Loucy (cell line): Measurements from ENCODE around the gene RUNX1.

Source experiments
- H2AFZ ChIP-seq: fragments of 200-600 bp; sonication (generic); 2 replicates; pipeline ENCODE4 v1.6.0; 2016; ENCODE audit warnings: antibody characterized with exemption, mild to moderate bottlenecking, low read length, moderate library complexity
- H3F3A ChIP-seq: fragments of 200-600 bp; 2 replicates; pipeline ENCODE4 v1.6.0; 2016; ENCODE audit warnings: antibody characterized with exemption, low read depth, mild to moderate bottlenecking
- H3K27me3 ChIP-seq: fragments of 200-600 bp; sonication (generic); 2 replicates; pipeline ENCODE4 v1.6.1; 2014; ENCODE audit warnings: low read length, mild to moderate bottlenecking; ENCODE audit not compliant: insufficient read depth, poor library complexity, severe bottlenecking
- H3K36me3 ChIP-seq: fragments of 200-600 bp; sonication (generic); 2 replicates; pipeline ENCODE4 v1.6.1; 2016; ENCODE audit warnings: low read length; ENCODE audit not compliant: insufficient read depth
- H3K4me1 ChIP-seq: fragments of 200-600 bp; sonication (generic); 2 replicates; pipeline ENCODE4 v1.5.1; 2014; ENCODE audit warnings: low read length, mild to moderate bottlenecking; ENCODE audit not compliant: insufficient read depth, poor library complexity, severe bottlenecking
- H3K4me2 ChIP-seq: fragments of 200-600 bp; sonication (generic); 2 replicates; pipeline ENCODE4 v1.6.0; 2014; ENCODE audit warnings: antibody characterized with exemption, low read length, low read depth, mild to moderate bottlenecking; ENCODE audit not compliant: poor library complexity, severe bottlenecking
- H3K4me3 ChIP-seq: fragments of 200-600 bp; sonication (generic); 2 replicates; pipeline ENCODE4 v1.5.1; 2014; ENCODE audit warnings: low read length, mild to moderate bottlenecking, mixed read lengths; ENCODE audit not compliant: poor library complexity, severe bottlenecking
- H3K79me2 ChIP-seq: fragments of 200-600 bp; sonication (generic); 2 replicates; pipeline ENCODE4 v1.6.1; 2014; ENCODE audit warnings: low read length; ENCODE audit not compliant: insufficient read depth
- H3K9ac ChIP-seq: fragments of 200-600 bp; sonication (generic); 2 replicates; pipeline ENCODE4 v1.6.0; 2014; ENCODE audit warnings: mild to moderate bottlenecking, low read depth, low read length, moderate library complexity; ENCODE audit not compliant: poor library complexity, severe bottlenecking
- H3K9me2 ChIP-seq: fragments of 200-600 bp; sonication (generic); replicated peaks from 2 replicates; pipeline ENCODE4 v1.6.1; 2016; ENCODE audit warnings: low read depth, low read length, mixed read lengths
- H3K9me3 ChIP-seq: fragments of 200-600 bp; sonication (generic); 2 replicates; pipeline ENCODE4 v1.6.1; 2014; ENCODE audit warnings: mild to moderate bottlenecking, antibody characterized with exemption, low read length, low read depth; ENCODE audit not compliant: insufficient read depth
- H4K20me1 ChIP-seq: fragments of 200-600 bp; sonication (generic); 2 replicates; pipeline ENCODE4 v1.6.0; 2014; ENCODE audit warnings: antibody characterized with exemption, low read length, mild to moderate bottlenecking; ENCODE audit not compliant: insufficient read depth, poor library complexity, severe bottlenecking
- EZH2phosphoT487 ChIP-seq: fragments of 200-600 bp; IDR thresholded peaks from 2 replicates; pipeline ENCODE4 v1.6.1; 2018; ENCODE audit warnings: antibody characterized with exemption, mild to moderate bottlenecking, moderate library complexity, borderline replicate concordance
- TF ChIP-seq, protein P1 (sequence below): fragments of 200-600 bp; sonication (generic); conservative IDR thresholded peaks from 2 replicates; pipeline ENCODE4 v1.5.1; 2014; ENCODE audit warnings: mild to moderate bottlenecking, antibody characterized with exemption, low read length

RUNX1 gene

DNA sequence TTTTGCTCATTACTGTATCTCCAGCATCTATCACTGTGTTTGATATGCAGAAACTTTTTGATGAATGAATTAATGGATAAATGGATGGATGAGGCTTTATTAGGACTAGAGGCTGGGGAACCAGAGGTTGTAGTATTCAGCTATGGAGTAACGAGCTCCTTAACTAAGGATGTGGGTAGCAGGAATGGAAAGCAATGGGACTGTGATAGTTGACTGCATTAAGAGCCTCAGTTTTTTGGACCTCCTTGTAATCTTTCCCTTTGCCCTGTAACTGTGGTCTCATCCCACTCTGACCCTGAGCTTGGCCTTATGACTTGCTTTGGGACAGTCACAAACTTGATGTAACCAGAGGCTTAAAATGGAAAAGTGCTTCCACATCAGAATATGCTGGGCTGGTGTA lies 9.0 kb upstream of the RUNX1 start:
- H3K9me3 ChIP-seq = no peaks in the 10 kb centered on the region
- H3F3A ChIP-seq = no peaks in the 10 kb centered on the region
- no peaks in the 10 kb centered on the region for H3K9me2 ChIP-seq
- H3K9ac ChIP-seq = no peak overlapping the region
- peaks cover 31% of the 10 kb centered on the region for H3K4me1 ChIP-seq
- no peaks in the 10 kb centered on the region for H3K79me2 ChIP-seq
- H3K36me3 ChIP-seq = no peaks in the 10 kb centered on the region
- H3K4me2 ChIP-seq = no peak overlapping the region
- H4K20me1 ChIP-seq = no peaks in the 10 kb centered on the region
- no peaks in the 10 kb centered on the region for H3K27me3 ChIP-seq
- TF ChIP-seq EZH2phosphoT487 = no peak
- TF ChIP-seq, protein P1, sequence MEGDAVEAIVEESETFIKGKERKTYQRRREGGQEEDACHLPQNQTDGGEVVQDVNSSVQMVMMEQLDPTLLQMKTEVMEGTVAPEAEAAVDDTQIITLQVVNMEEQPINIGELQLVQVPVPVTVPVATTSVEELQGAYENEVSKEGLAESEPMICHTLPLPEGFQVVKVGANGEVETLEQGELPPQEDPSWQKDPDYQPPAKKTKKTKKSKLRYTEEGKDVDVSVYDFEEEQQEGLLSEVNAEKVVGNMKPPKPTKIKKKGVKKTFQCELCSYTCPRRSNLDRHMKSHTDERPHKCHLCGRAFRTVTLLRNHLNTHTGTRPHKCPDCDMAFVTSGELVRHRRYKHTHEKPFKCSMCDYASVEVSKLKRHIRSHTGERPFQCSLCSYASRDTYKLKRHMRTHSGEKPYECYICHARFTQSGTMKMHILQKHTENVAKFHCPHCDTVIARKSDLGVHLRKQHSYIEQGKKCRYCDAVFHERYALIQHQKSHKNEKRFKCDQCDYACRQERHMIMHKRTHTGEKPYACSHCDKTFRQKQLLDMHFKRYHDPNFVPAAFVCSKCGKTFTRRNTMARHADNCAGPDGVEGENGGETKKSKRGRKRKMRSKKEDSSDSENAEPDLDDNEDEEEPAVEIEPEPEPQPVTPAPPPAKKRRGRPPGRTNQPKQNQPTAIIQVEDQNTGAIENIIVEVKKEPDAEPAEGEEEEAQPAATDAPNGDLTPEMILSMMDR = no peak
- H2AFZ ChIP-seq = no peak overlapping the region
- no peak overlapping the region for H3K4me3 ChIP-seq

DNA sequence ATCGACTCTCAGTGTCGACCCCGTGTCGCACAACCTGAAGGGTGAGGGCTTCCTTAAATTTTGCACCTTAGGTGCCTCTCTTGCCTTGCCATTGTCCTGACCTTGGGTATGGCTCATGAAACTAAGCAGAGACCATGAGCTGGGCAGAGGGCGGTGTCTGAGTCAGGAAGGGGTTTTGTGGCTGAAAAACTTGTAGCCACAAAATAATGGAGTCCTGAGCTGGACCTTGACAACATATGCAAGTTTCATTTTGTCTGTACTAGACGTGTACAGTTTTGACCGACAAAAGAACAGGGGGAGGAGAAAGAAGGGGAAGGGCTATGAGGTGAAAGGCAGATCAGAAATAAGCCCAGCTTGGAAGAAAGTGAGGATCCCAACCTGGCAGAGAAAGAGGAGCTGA lies 8.3 kb upstream of the RUNX1 start:
- Histone ChIP-seq H3K27me3 (no peaks in the 10 kb centered on the region), H3K4me3 (no peak overlapping the region), H3K79me2 (no peaks in the 10 kb centered on the region), H3K9ac (no peak overlapping the region), H3K36me3 (no peaks in the 10 kb centered on the region), H3F3A (no peaks in the 10 kb centered on the region), H3K4me1 (peaks cover 35% of the 10 kb centered on the region), H3K9me3 (no peaks in the 10 kb centered on the region), H4K20me1 (no peaks in the 10 kb centered on the region), H2AFZ (0 out of 2 replicates have a peak overlapping the region, but pooled peaks have one; percentile 19), H3K9me2 (no peaks in the 10 kb centered on the region), H3K4me2 (no peak overlapping the region)
- no peak for TF ChIP-seq EZH2phosphoT487
- TF ChIP-seq, protein P1 = no peak

- H3K9me3 ChIP-seq = no peaks in the 10 kb centered on the region
- H3K36me3 ChIP-seq = no peaks in the 10 kb centered on the region
- H3K27me3 ChIP-seq = no peaks in the 10 kb centered on the region
- H4K20me1 ChIP-seq = peaks cover 2% of the 10 kb centered on the region
- no peak overlapping the region for H3K4me3 ChIP-seq
- no peak overlapping the region for H3K4me2 ChIP-seq
- peaks cover 46% of the 10 kb centered on the region for H3K4me1 ChIP-seq
- no peak overlapping the region for H2AFZ ChIP-seq
- peaks cover 4% of the 10 kb centered on the region; the same call in 1 of the 2 replicates for H3F3A ChIP-seq
- no peaks in the 10 kb centered on the region for H3K9me2 ChIP-seq
- H3K9ac ChIP-seq = no peak overlapping the region
- peaks cover 21% of the 10 kb centered on the region for H3K79me2 ChIP-seq
- no peak for TF ChIP-seq EZH2phosphoT487
- TF ChIP-seq, protein P1 = peak; percentile 47
Measured at GRCh38 chr21:35053356-35054096, 4.4 kb upstream of the RUNX1 start.
